Muscle layer of duodenum (tissue), 2 donors: ENCODE measurements around the gene RBM10.
A peak's percentile ranks its signal among the peaks of the same experiment; 100 is the strongest.
"Not testable (repeated sequence)": the region's sequence is repeated elsewhere in the genome, so short reads cannot be mapped to it uniquely, and the experiment has no call there.

Experiments used
- H3K27ac ChIP-seq: one replicate; pipeline ENCODE4 v1.7.0; 2013; ENCODE audit warnings: mild to moderate bottlenecking, low read length
- H3K27me3 ChIP-seq: one replicate; pipeline ENCODE4 v1.7.0; 2013; ENCODE audit warnings: low read depth, mild to moderate bottlenecking, control low read depth, low read length
- H3K36me3 ChIP-seq, 2 donors: one replicate each; pipeline ENCODE4 v1.7.0; 2013; ENCODE audit warnings: low read length in 2 of 2, control low read depth in 1 of 2, mild to moderate bottlenecking in 1 of 2; ENCODE audit not compliant: insufficient read depth in 2 of 2, control insufficient read depth in 1 of 2
- H3K4me1 ChIP-seq, 2 donors: one replicate each; pipeline ENCODE4 v1.7.0; 2013; ENCODE audit warnings: low read length in 2 of 2, mild to moderate bottlenecking in 2 of 2, control low read depth in 1 of 2, moderate library complexity in 1 of 2; ENCODE audit not compliant: insufficient read depth in 2 of 2, control insufficient read depth in 1 of 2
- H3K4me3 ChIP-seq, 2 donors: one replicate each; pipeline ENCODE4 v1.7.0; 2013; ENCODE audit warnings: low read length in 2 of 2, low read depth in 1 of 2, mild to moderate bottlenecking in 1 of 2
- H3K9me3 ChIP-seq, 2 donors: one replicate each; pipeline ENCODE4 v1.7.0; 2013; ENCODE audit warnings: low read length in 2 of 2, control low read depth in 1 of 2, mild to moderate bottlenecking in 1 of 2; ENCODE audit not compliant: control insufficient read depth in 1 of 2
- donor health status: healthy.

The RBM10 gene

DNA sequence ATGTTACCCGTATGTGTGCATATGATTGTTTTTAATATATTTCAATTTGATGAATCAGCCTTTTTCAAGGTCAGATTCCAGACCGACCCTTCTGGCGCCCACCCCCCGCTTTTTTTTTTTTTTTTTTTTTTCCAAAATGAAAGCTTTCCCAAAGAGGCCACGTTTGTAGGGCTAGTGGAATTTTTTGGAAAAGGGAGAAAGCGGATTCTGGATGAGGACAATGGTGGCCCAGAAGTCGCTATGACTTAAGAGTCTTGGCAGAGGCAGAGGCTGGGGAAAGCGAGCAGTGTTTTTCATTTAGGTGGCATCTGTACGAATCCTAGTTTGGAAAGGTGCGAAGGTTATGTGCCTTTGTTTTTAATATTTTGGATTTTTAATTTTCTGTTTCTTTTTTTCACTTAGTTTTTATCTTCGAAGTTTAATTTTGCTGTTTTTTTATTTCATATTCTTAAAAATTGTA is 15.1 kb upstream of the RBM10 start:
- Histone ChIP-seq H3K4me3 (peak overlapping the region; percentile 39 to 63), H3K9me3 (no peaks in the 10 kb centered on the region), H3K4me1 (no peaks in the 10 kb centered on the region), H3K36me3 (no peaks in the 10 kb centered on the region), H3K27ac (no peak overlapping the region), H3K27me3 (no peaks in the 10 kb centered on the region)

- no peak overlapping the region for H3K27ac ChIP-seq
- no peaks in the 10 kb centered on the region for H3K36me3 ChIP-seq
- H3K9me3 ChIP-seq, result no peaks in the 10 kb centered on the region
- no peak overlapping the region for H3K4me3 ChIP-seq
- no peaks in the 10 kb centered on the region for H3K27me3 ChIP-seq
- H3K4me1 ChIP-seq, result no peaks in the 10 kb centered on the region
These were observed 11.5 kb upstream of the RBM10 start for GRCh38 chrX:47133493-47133892.

- not testable (repeated sequence) for H3K27ac ChIP-seq, H3K36me3 ChIP-seq
These were observed 9.4 kb upstream of the RBM10 start for GRCh38 chrX:47135650-47136049.

DNA sequence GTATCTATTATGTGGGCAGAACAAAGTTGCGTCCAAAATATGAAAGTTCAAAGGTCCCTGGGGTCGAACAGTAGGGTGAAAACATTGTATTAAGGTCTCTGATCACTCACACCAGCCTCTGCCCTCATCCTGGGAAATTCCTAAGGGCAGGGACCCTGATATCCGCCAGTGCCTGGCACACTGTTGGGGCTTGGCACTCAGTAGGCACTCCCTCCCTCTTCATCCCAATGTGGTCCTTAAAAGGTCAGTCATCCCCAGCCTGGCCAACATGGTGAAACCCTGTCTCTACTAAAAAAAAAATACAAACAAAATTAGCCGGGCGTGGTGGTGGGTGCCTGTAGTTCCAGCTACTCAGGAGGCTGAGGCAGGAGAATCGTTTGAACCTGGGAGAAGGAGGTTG is 6.8 kb upstream of the RBM10 start:
- Histone ChIP-seq H3K27ac (no peak overlapping the region), H3K4me3 (no peak overlapping the region), H3K27me3 (no peaks in the 10 kb centered on the region), H3K9me3 (no peaks in the 10 kb centered on the region), H3K36me3 (peaks cover 12 to 13% of the 10 kb centered on the region in 2 donors), H3K4me1 (peaks cover 0 to under 1% of the 10 kb centered on the region in 2 donors)

More at GRCh38 chrX:47135650-47136049, 9.4 kb upstream of the RBM10 start:
- not testable (repeated sequence) for H3K27me3 ChIP-seq, H3K4me1 ChIP-seq, H3K4me3 ChIP-seq, H3K9me3 ChIP-seq

DNA sequence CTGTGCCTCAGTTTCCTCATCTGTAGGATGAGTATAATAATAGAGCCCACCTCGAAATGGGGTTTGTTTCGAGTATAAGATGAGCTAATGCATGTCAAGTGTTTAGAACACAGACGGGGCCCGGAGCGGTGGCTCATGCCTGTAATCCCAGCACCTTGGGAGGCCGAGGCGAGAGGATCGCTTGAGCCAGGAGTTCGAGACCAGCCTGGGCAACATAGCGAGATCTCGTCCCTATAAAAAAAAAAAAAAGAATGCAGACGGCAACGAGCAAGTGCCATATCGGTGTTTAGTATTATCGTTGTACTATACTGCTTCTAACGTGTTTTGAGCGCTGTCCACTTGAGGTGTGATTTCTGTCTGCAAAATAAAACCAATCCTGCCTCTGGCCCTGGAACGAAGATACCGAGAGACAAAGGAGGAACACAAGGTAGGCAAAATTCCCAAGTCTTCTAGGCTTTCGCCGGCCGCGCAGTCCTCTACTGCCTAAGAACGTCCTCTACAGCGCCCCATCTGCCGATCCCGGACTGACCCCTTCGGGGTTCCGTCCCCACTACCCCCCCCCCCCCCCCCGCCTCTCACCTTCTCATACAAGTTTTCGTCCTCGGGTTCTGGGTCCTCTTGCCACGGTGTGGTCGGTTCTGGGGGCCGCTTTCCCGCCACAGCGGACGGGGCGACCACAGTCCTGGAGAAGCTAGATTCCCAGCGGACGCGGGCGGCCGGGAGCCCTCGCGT is 961 bp upstream of the RBM10 start:
- H3K4me3 ChIP-seq, result peak overlapping the region; percentile 70 to 80
- H3K27me3 ChIP-seq, result no peaks in the 10 kb centered on the region
- H3K9me3 ChIP-seq, result no peaks in the 10 kb centered on the region
- peaks cover 0 to 22% of the 10 kb centered on the region in 2 donors for H3K4me1 ChIP-seq
- peaks cover 12 to 13% of the 10 kb centered on the region in 2 donors for H3K36me3 ChIP-seq
- H3K27ac ChIP-seq, result peak overlapping the region; percentile 92

- Histone ChIP-seq H3K27me3 (no peaks in the 10 kb centered on the region), H3K9me3 (no peaks in the 10 kb centered on the region), H3K4me3 (peak overlapping the region; percentile 70 to 80), H3K36me3 (peaks cover 7 to 12% of the 10 kb centered on the region in 2 donors), H3K4me1 (peaks cover 0 to 22% of the 10 kb centered on the region in 2 donors), H3K27ac (peak overlapping the region; percentile 92)
These were observed 537 bp downstream of the RBM10 start for GRCh38 chrX:47145395-47146120.

- H3K27ac ChIP-seq, result peak overlapping the region; percentile 92
- H3K4me1 ChIP-seq, result peaks cover 0 to 22% of the 10 kb centered on the region in 2 donors
- H3K27me3 ChIP-seq, result no peaks in the 10 kb centered on the region
- peaks cover 7 to 12% of the 10 kb centered on the region in 2 donors for H3K36me3 ChIP-seq
- H3K4me3 ChIP-seq, result peak overlapping the region; percentile 70 to 80
- H3K9me3 ChIP-seq, result no peaks in the 10 kb centered on the region
These were observed 1.3 kb downstream of the RBM10 start for GRCh38 chrX:47146121-47146935.

GRCh38 chrX:47146936-47147859 is 2.2 kb downstream of the RBM10 start:
- Histone ChIP-seq H3K9me3 (no peaks in the 10 kb centered on the region), H3K36me3 (peaks cover 3 to 7% of the 10 kb centered on the region in 2 donors), H3K4me1 (peaks cover 0 to 22% of the 10 kb centered on the region in 2 donors), H3K27me3 (no peaks in the 10 kb centered on the region), H3K27ac (no peak overlapping the region), H3K4me3 (peak overlapping the region in 1 of 2 donors; percentile 70)

DNA sequence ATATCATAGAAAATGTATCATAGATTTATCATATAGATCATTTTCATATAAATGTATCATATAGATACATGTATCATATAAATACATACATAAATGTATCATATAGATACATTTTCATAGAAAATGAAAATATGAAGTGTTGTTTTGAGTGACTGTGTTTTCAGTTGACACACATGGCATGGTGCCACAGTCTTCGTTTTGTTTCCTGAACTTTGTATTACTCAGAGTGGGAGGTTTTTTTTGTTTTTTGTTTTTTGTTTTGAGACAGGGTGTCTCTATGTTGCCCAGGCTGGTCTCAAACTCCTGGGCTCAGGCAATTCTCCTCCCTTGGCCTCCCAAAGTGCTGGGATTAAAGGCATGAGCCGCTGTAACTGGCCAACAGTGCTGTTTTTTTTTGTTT is 3.9 kb downstream of the RBM10 start:
- Histone ChIP-seq H3K36me3 (no peaks in the 10 kb centered on the region), H3K27ac (no peak overlapping the region)

DNA sequence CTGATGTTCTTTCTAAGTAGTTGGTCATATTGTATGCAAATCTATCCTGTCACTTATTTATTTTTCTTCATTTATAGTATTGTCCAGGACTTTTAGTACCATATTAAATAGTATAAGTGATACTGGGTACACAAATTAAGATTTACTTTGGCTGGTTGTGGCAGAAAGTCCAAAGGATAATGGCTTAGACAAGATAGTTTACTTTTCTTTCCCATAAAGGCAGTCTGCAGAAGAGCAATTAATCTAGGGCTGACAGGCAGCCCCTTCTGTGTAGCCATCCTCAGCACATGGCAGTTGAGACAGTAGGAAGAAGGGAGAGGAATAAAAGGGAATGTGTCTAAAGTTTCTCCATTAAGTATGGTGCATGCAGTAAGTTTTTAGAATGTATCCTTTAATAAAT is 6.4 kb downstream of the RBM10 start:
- Histone ChIP-seq H3K27ac (no peak overlapping the region), H3K36me3 (peaks cover 0 to 1% of the 10 kb centered on the region in 2 donors), H3K4me3 (no peak overlapping the region), H3K9me3 (no peaks in the 10 kb centered on the region), H3K4me1 (peaks cover 0 to 13% of the 10 kb centered on the region in 2 donors), H3K27me3 (no peaks in the 10 kb centered on the region)

More for the DNA sequence above, 3.9 kb downstream of the RBM10 start:
- Histone ChIP-seq H3K27me3 (no peaks in the 10 kb centered on the region), H3K4me3 (no peak overlapping the region), H3K9me3 (no peaks in the 10 kb centered on the region), H3K4me1 (peaks cover 0 to 18% of the 10 kb centered on the region in 2 donors)
